HL-60 (cell line): ENCODE measurements around the gene TMUB1.

Experiments
- CTCF ChIP-seq: IDR thresholded peaks from one replicate; pipeline ENCODE4 v1.5.1; 2011; ENCODE audit warnings: low read length, control low read depth, inconsistent platforms; ENCODE audit not compliant: insufficient read depth
- GABPA ChIP-seq: IDR thresholded peaks from 2 replicates; pipeline ENCODE4 v1.6.1; 2012; ENCODE audit warnings: low read depth
- REST ChIP-seq: IDR thresholded peaks from 2 replicates; pipeline ENCODE4 v1.6.1; 2012; ENCODE audit warnings: low read depth; ENCODE audit not compliant: insufficient replicate concordance

- TF ChIP-seq CTCF (no peak), REST (no peak), GABPA (no peak)
These were observed 21.8 kb downstream of the TMUB1 start for GRCh38 chr7:151061213-151062110.
